ENCODE results near the gene IFT81. TPM values are rescaled to one million over a fixed set of nuclear protein-coding genes. Genes with fewer than 3 reads are reported as not detected.

IFT81 gene
- polyA plus RNA-seq, 1 experiment, result 22.1 TPM

- Histone ChIP-seq H3K27ac (ENCODE audit: low read depth, low read length) (no peak overlapping the region), H3K9me3 (ENCODE audit: control insufficient read depth, insufficient read depth, low read length) (no peaks in the 10 kb centered on the region; the same call in 1 of the 2 replicates), H3K27me3 (ENCODE audit: control insufficient read depth, insufficient read depth, low read length) (no peaks in the 10 kb centered on the region), H3K4me3 (ENCODE audit: low read depth, low read length) (no peak overlapping the region)
- DNase-seq (ENCODE audit: low read depth, low spot score), result no peak
- CTCF ChIA-PET, result no interaction called here
- no peak for TF ChIP-seq CTCF (IDR thresholded peaks at IDR 0.05; ENCODE audit: low read depth, low read length)
- POLR2A ChIA-PET, result no interaction called here
Measured at GRCh38 chr12:110175201-110175600, 51.0 kb downstream of the IFT81 start.

GRCh38 chr12:110176745-110177144 lies 52.6 kb downstream of the IFT81 start:
- no peaks in the 10 kb centered on the region for H3K27me3 ChIP-seq (ENCODE audit: control insufficient read depth, insufficient read depth, low read length)
- no peak for DNase-seq (ENCODE audit: low read depth, low spot score)
- ChIA-PET POLR2A (no interaction called here), CTCF (no interaction called here)
- H3K9me3 ChIP-seq (ENCODE audit: control insufficient read depth, insufficient read depth, low read length), result no peaks in the 10 kb centered on the region; the same call in 1 of the 2 replicates
- TF ChIP-seq CTCF (IDR thresholded peaks at IDR 0.05; ENCODE audit: low read depth, low read length), result no peak
- no peak overlapping the region for H3K27ac ChIP-seq (ENCODE audit: low read depth, low read length)
- no peak overlapping the region for H3K4me3 ChIP-seq (ENCODE audit: low read depth, low read length)

- ChIA-PET POLR2A (no interaction called here), CTCF (interaction anchor here (1.4 kb wide), 1 partner anchor 252 kb away, joined by 4 read pairs; no protein-coding TSS in a partner anchor)
- no peak overlapping the region for H3K27ac ChIP-seq (ENCODE audit: low read depth, low read length)
- H3K27me3 ChIP-seq (ENCODE audit: control insufficient read depth, insufficient read depth, low read length), result no peaks in the 10 kb centered on the region
- no peak overlapping the region for H3K4me3 ChIP-seq (ENCODE audit: low read depth, low read length)
- no peak for TF ChIP-seq CTCF (IDR thresholded peaks at IDR 0.05; ENCODE audit: low read depth, low read length)
- H3K9me3 ChIP-seq (ENCODE audit: control insufficient read depth, insufficient read depth, low read length), result peaks cover 4% of the 10 kb centered on the region; the same call in 1 of the 2 replicates
- DNase-seq (ENCODE audit: low read depth, low spot score), result no peak
Measured at GRCh38 chr12:110179291-110179690, 55.1 kb downstream of the IFT81 start.

GRCh38 chr12:110180591-110181005 lies 56.4 kb downstream of the IFT81 start:
- ChIA-PET POLR2A (interaction anchor here (0.5 kb wide), 1 partner anchor 101 kb away, joined by 4 read pairs; the partner anchor contains the start of gene ATP2A2), CTCF (interaction anchor here (1.4 kb wide), 1 partner anchor 251 kb away, joined by 4 read pairs; no protein-coding TSS in a partner anchor)
- Histone ChIP-seq H3K27ac (ENCODE audit: low read depth, low read length) (peak overlapping the region; percentile 34), H3K9me3 (ENCODE audit: control insufficient read depth, insufficient read depth, low read length) (peaks cover 10% of the 10 kb centered on the region; the same call in 1 of the 2 replicates), H3K4me3 (ENCODE audit: low read depth, low read length) (no peak overlapping the region), H3K27me3 (ENCODE audit: control insufficient read depth, insufficient read depth, low read length) (no peaks in the 10 kb centered on the region)
- TF ChIP-seq CTCF (IDR thresholded peaks at IDR 0.05; ENCODE audit: low read depth, low read length), result no peak
- no peak for DNase-seq (ENCODE audit: low read depth, low spot score)

GRCh38 chr12:110182281-110182680 lies 58.1 kb downstream of the IFT81 start:
- POLR2A ChIA-PET, result no interaction called here
- Histone ChIP-seq H3K27ac (ENCODE audit: low read depth, low read length) (no peak overlapping the region), H3K27me3 (ENCODE audit: control insufficient read depth, insufficient read depth, low read length) (no peaks in the 10 kb centered on the region), H3K9me3 (ENCODE audit: control insufficient read depth, insufficient read depth, low read length) (peaks cover 16% of the 10 kb centered on the region), H3K4me3 (ENCODE audit: low read depth, low read length) (no peak overlapping the region)
- CTCF ChIA-PET, result no interaction called here
- no peak for TF ChIP-seq CTCF (IDR thresholded peaks at IDR 0.05; ENCODE audit: low read depth, low read length)
- DNase-seq (ENCODE audit: low read depth, low spot score), result no peak
